GM19467 (cell line): Measurements from ENCODE around the gene FAM9B.
"Not testable (repeated sequence)": the region's sequence is repeated elsewhere in the genome, so short reads cannot be mapped to it uniquely, and the experiment has no call there.

Experiments used
- ATAC-seq: cut with Tn5 transposase; IDR thresholded peaks from one replicate; pipeline ENCODE4 v1.9.1; 2021; ENCODE audit warnings: mild to moderate bottlenecking, moderate library complexity; ENCODE audit not compliant: unreplicated experiment

Gene FAM9B

GRCh38 chrX:9033989-9034388, at the start of gene FAM9B:
Gene FAM9B (minus strand): TSS chrX:9034127. CDS start chrX:9032986, 1,141 bp downstream.
- no peak for ATAC-seq

GRCh38 chrX:9081271-9081670, 47.3 kb upstream of the FAM9B start:
- no peak for ATAC-seq

- ATAC-seq, result no peak
Observed at GRCh38 chrX:9074326-9074725, 40.4 kb upstream of the FAM9B start.

- ATAC-seq, result no peak
Observed at GRCh38 chrX:9072281-9072680, 38.4 kb upstream of the FAM9B start.

- no peak for ATAC-seq
Observed at GRCh38 chrX:9071031-9071650, 37.2 kb upstream of the FAM9B start.

- no peak for ATAC-seq
Observed at GRCh38 chrX:9069573-9069972, 35.6 kb upstream of the FAM9B start.

- ATAC-seq, result no peak
Observed at GRCh38 chrX:9064694-9065093, 30.8 kb upstream of the FAM9B start.

- ATAC-seq, result no peak
Observed at GRCh38 chrX:9062641-9063040, 28.7 kb upstream of the FAM9B start.

GRCh38 chrX:9055354-9055753, 21.4 kb upstream of the FAM9B start:
- no peak for ATAC-seq

- ATAC-seq, result no peak
Observed at GRCh38 chrX:9052081-9052480, 18.2 kb upstream of the FAM9B start.

GRCh38 chrX:9050331-9050730, 16.4 kb upstream of the FAM9B start:
- no peak for ATAC-seq

GRCh38 chrX:9048801-9049200, 14.9 kb upstream of the FAM9B start:
- ATAC-seq, result no peak

- ATAC-seq, result no peak
Observed at GRCh38 chrX:9038244-9038643, 4.3 kb upstream of the FAM9B start.

- ATAC-seq, result no peak
Observed at GRCh38 chrX:9037296-9037695, 3.4 kb upstream of the FAM9B start.

GRCh38 chrX:9033586-9033985, 341 bp downstream of the FAM9B start:
- no peak for ATAC-seq

- no peak for ATAC-seq
Observed at GRCh38 chrX:9033179-9033578, 748 bp downstream of the FAM9B start.

GRCh38 chrX:9023293-9023692, 10.6 kb downstream of the FAM9B start:
- ATAC-seq, result no peak

- no peak for ATAC-seq
Observed at GRCh38 chrX:9019151-9019550, 14.8 kb downstream of the FAM9B start.

GRCh38 chrX:9018332-9018731, 15.6 kb downstream of the FAM9B start:
- ATAC-seq, result not testable (repeated sequence)

GRCh38 chrX:9003041-9003440, 30.9 kb downstream of the FAM9B start:
- no peak for ATAC-seq

GRCh38 chrX:8988446-8988845, 45.5 kb downstream of the FAM9B start:
- no peak for ATAC-seq

GRCh38 chrX:8987672-8988250, 46.2 kb downstream of the FAM9B start:
- ATAC-seq, result no peak

GRCh38 chrX:8984231-8984630, 49.7 kb downstream of the FAM9B start:
- no peak for ATAC-seq
